ENCODE measurements around the gene ADCY9. TPM values are rescaled to one million over a fixed set of nuclear protein-coding genes. Genes with fewer than 3 reads are reported as not detected.

The ADCY9 gene
- total and polyA plus RNA-seq, 8 donors, result 9.8 to 61.1 (median 12.9) TPM

DNA sequence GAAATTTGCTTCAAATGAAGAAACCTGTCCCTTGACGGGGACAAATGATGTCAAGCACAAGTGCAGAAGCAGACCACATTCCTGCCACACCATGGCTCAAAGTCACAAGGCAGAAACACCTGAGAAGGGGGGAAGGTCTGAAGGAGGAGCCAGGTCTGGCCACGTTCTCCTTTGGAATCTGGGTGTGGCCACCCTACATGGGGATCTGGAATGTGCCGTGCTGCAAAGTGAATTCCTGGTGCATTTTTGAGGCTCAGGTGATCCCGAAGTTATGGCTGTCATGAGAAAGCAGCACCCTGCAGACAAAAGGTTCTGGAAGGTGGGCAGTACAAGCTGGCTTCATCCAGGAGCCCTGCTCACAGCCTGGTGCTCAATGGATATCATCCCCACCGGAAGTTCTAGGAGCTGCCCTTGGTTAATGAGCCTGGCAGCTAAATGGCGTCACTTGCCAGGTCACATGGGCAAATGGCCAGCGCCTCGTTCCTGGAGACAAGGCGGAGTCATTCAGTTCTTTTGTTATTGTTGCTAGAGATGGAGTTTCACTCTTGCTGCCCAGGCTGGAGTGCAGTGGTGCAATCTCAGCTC is 20.1 kb upstream of the ADCY9 start:
- peaks cover 0 to 4% of the 10 kb centered on the region in 2 donors for H3K9me3 ChIP-seq
- H3K36me3 ChIP-seq, result no peaks in the 10 kb centered on the region
- DNase-seq (peak in 3 of 4 donors; percentile 37 to 84 (median 74)), ATAC-seq (peak; percentile 95)
- H3K27ac ChIP-seq, result peak overlapping the region; percentile 65 to 76
- H3K27me3 ChIP-seq, result no peaks in the 10 kb centered on the region
- intact Hi-C loops (cut with DNase I), result no loop called here
- TF ChIP-seq, protein P1, sequence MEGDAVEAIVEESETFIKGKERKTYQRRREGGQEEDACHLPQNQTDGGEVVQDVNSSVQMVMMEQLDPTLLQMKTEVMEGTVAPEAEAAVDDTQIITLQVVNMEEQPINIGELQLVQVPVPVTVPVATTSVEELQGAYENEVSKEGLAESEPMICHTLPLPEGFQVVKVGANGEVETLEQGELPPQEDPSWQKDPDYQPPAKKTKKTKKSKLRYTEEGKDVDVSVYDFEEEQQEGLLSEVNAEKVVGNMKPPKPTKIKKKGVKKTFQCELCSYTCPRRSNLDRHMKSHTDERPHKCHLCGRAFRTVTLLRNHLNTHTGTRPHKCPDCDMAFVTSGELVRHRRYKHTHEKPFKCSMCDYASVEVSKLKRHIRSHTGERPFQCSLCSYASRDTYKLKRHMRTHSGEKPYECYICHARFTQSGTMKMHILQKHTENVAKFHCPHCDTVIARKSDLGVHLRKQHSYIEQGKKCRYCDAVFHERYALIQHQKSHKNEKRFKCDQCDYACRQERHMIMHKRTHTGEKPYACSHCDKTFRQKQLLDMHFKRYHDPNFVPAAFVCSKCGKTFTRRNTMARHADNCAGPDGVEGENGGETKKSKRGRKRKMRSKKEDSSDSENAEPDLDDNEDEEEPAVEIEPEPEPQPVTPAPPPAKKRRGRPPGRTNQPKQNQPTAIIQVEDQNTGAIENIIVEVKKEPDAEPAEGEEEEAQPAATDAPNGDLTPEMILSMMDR (IDR thresholded peaks at IDR 0.05), result no peak
- no peak overlapping the region for H3K4me3 ChIP-seq
- H3K4me1 ChIP-seq, result no peaks in the 10 kb centered on the region

DNA sequence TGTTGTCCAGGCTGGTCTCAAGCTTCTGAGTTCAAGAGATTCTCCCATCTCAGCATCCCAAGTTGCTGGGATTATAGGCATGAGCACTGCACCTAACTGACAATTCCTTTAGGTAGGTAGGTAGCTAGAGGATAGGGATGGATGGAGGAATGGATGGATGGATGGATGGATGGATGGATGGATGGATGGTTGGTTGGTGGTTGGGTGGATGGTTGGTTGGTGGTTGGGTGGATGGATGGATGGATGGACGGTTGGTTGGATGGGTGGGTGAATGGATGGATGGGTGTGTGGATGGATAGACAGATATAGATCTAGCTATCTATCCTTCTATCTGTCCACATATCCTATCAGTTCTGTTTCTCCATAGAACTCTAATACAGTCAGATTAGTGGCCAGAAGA is 19.3 kb upstream of the ADCY9 start:
- peak overlapping the region; percentile 65 to 76 for H3K27ac ChIP-seq
- H3K4me3 ChIP-seq, result no peak overlapping the region
- H3K36me3 ChIP-seq, result no peaks in the 10 kb centered on the region
- H3K4me1 ChIP-seq, result no peaks in the 10 kb centered on the region
- intact Hi-C loops (cut with DNase I), result no loop called here
- TF ChIP-seq, protein P1 (IDR thresholded peaks at IDR 0.05), result no peak
- no peaks in the 10 kb centered on the region for H3K27me3 ChIP-seq
- no peak for ATAC-seq
- H3K9me3 ChIP-seq, result peaks cover 0 to 4% of the 10 kb centered on the region in 2 donors
- DNase-seq, result no peak

DNA sequence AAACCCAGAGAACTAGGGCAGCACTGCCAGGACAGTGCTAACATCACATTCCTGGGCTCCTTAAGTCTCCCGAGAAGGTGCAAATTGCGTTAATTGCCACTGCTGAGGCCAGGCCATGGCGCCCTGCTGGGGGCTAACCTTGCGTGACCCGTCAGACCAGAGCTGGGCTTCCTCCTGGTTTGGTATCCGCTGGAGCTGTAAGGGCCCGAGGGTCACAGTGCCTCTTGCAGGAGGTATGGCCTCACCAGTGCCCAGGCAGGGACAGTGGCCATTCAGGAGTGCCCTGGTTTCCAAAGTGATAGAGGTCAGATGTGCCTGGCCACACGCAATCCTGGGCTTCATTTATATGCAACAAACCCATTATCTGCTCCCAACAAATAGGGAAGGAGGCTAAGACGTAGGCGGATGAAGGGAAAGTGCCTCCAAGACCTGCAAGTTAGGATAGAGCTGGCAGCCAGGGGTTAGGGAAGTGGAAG is 17.7 kb upstream of the ADCY9 start:
- intact Hi-C loops (cut with DNase I), result no loop called here
- no peak for ATAC-seq
- DNase-seq, result no peak
- no peak overlapping the region for H3K4me3 ChIP-seq
- H3K9me3 ChIP-seq, result peaks cover 0 to 4% of the 10 kb centered on the region in 2 donors
- no peaks in the 10 kb centered on the region for H3K36me3 ChIP-seq
- no peaks in the 10 kb centered on the region for H3K4me1 ChIP-seq
- no peaks in the 10 kb centered on the region for H3K27me3 ChIP-seq
- no peak overlapping the region for H3K27ac ChIP-seq
- TF ChIP-seq, protein P1 (IDR thresholded peaks at IDR 0.05), result no peak

DNA sequence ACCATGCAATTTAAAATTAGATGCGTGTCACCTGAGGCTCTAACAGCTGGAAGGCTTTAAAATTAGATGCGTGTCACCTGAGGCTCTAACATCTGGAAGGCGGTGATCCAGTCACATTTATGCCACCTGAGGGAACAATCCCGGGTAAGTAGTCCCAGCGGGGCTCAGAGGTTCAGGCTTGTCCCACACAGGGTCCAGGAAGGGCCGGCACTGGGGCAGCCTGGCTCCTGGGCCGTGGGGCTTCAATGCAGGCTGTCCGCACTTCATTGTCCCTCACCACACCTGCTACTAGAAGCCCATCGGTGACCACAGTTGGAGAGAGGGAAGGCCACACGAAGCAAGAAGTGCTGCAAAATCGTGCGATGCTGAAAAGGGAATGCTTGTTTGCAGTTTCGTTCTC is 15.4 kb upstream of the ADCY9 start:
- ATAC-seq (no peak), DNase-seq (no peak)
- Histone ChIP-seq H3K4me3 (no peak overlapping the region), H3K9me3 (no peaks in the 10 kb centered on the region), H3K36me3 (no peaks in the 10 kb centered on the region), H3K27ac (no peak overlapping the region), H3K27me3 (no peaks in the 10 kb centered on the region), H3K4me1 (no peaks in the 10 kb centered on the region)
- intact Hi-C loops (cut with DNase I), result no loop called here
- TF ChIP-seq, protein P1 (IDR thresholded peaks at IDR 0.05), result no peak

DNA sequence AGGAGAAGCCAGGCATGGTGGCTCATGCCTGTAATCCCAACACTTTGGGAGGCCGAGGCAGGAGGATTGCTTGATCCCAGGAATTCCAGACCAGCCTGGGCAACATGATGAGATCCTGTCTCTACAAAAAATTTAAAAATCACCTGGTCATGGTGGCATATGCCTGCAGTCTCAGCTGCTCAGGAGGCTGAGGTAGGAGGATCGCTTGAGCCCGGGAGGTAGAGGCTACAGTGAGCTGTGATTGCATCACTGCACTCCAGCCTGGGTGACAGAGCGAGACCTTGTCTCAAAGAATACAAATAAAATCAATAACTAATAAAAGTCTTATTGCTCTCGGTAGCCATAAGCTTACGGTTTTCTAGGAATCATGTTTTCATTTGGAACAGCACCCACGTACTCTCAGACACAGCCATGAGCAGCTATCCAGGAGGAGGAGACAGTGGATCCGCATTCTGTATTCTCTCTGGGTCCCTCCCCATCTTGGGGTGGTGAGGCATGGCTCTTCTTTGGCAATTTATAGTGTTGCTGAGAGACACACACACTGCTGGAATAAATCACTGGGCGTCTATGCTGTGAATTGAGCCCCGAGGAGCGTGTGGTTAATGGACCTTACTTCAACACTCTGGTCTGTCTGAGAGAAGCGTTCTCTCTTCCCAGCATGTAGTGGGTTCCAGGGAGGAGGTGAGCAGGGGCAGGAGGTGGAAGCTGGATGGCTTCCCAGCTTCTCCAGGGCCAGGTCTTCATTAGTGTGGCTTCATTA is 8.5 kb upstream of the ADCY9 start:
- no peak overlapping the region for H3K4me3 ChIP-seq
- intact Hi-C loops (cut with DNase I), result no loop called here
- no peaks in the 10 kb centered on the region for H3K9me3 ChIP-seq
- ATAC-seq (no peak), DNase-seq (no peak)
- H3K27ac ChIP-seq, result no peak overlapping the region
- H3K36me3 ChIP-seq, result no peaks in the 10 kb centered on the region
- TF ChIP-seq, protein P1 (IDR thresholded peaks at IDR 0.05), result no peak
- no peaks in the 10 kb centered on the region for H3K4me1 ChIP-seq
- no peaks in the 10 kb centered on the region for H3K27me3 ChIP-seq

Data from left lung (tissue), 10 donors.